Measurements from ENCODE around the gene SRD5A2.
A peak's percentile ranks its signal among the peaks of the same experiment; 100 is the strongest.

SRD5A2 gene

DNA sequence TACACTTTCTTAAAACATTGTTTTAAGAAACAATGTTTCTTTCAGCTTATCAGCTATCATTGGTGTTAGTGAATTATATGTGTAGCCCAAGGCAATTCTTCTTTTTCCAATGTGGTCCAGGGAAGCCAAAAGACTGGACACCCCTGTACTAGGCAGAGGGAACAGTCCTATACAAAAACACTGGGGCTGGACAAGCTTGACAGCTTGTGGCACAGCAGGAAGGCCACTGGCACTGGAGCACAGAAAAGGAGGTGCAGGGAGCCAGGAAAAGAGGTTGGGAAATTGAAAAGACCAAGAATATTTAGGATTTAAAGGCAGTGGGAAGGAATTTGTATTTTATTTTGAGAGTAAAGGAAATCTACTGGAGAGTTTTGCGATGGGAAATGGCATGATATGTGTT lies 47.7 kb downstream of the SRD5A2 start:
- DNase-seq = no peak

DNA sequence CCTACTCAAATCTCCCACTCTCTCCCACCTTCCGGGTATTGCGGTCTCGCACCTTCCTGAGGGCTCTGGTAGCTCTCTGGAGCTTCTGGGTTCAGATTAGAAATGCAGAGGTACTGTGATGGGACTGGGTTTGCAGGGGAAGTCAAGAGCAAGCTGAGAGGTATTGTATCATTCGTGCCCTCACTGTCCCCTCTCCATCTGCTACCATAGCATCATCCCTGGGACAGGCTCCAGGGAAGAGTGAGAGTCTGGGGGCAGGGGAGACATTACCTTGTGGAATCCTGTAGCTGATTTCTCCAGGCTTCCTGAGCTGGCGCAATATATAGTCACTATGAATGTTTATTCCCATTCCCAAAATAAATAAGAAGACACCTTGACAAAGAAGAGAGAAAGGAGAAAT lies 49.6 kb downstream of the SRD5A2 start:
- no peak for DNase-seq

DNA sequence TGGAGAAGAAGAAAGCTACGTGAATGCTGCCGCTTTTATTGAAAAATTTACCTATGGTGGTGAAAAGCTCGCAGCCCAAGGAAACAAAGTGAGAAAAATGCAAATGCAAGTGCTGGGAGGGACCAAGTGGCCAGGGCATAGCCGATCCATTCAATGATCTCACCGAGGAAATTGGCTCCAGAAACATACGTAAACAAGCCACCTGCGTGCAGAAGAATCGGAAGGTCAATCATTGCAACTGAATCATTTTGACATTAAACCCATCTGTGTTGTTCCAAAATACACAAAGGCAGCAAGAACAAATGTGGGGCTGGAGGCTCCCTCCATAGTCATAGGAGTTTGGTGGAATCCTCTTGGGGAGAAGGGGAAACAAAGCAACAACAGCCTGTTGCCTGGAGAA lies 51.5 kb downstream of the SRD5A2 start:
- DNase-seq = no peak

DNA sequence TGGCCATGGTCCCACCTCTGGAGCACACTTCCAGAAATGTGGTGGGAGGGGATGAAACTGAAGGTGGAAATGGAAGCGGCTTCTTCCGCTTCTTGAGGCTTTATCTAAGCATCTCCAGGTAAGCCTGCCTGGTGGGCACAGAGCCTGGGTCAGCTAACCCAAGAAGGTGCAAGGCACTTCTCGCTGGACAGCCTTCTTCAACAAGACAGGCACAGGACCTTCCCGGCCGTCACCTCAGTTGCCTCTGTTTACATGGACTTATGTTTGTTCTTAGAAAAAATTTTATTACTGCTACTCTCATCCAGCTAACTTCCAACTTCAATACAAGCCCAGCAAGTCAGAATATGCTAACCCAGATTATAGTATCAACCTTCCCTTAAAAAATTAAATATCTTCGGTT lies 51.9 kb downstream of the SRD5A2 start:
- DNase-seq = no peak

DNA sequence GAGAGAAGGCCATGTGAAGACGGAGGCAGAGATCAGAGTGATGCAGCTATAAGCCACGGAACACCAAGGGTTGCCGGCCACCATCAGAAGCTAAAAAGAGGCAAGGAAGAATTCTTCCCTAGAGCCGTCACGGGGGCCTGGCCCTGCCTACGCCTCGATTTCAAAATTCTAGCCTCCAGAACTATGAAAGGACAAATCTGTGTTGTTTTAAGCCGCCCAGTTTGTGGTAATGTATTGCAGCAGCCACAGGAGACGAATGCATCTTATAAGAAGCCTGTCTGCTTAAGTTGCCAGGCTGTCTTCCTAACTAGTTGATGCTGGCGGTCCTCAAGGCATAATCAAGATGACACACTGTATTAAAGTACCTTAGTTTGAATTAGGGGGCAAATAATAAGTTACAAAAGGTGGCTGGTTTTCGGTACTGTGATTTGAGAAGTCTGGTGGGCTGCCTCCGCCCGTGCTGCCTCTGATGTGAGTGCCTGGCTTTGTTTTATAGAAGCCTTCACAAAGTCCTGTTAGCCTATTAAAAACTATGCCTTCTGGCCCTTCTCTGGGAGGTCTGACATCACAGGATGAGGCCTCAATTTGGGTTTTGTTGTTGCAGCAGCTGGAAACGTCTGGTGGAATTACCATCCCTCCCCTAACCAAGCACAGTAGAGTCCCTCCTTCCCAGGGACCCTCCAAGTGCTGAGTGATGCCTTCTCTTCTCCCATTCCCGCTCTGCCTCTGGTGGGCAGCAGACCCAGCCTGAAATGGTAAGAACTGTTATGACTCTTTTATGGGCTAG lies 53.6 kb downstream of the SRD5A2 start:
- no peak for DNase-seq

DNA sequence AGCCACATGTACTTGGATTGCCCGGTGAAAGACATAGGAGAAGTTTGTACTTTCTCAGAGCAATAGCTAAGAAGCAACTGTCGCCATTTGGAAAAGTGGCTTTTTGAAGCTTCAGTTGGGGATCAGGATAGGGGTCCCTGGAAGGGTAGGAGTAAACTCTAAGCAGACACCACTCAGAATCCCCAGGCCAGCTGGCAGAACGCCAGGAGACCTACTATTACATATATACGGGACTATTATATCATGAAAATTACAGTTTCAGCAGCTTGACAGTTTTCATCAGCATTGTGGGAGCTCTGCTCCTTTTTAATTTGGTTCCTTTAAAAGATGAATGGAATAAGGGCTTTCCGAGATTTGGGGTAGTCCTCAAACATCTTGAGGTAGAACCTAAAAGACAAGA lies 54.9 kb downstream of the SRD5A2 start:
- DNase-seq = peak in 1 of 3 experiments; percentile 20

DNA sequence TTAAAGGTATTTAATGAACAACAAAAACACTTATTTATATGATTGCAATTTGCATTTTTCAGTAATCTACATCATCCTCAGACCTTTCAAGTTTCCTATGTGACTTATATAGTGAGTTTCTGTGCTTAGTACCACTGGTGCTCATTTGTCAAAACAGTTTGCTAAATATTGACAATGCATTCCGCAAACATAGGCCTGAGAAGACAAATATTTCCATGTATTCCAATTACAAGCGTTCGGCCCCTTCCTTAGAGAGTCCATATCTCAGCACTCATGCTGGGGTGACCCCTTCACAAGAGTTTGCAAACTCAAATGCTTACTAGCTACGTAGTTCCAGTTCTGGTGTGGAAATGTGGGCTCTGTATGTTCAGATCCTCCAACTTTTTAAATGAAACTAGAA lies 56.1 kb downstream of the SRD5A2 start:
- no peak for DNase-seq

- DNase-seq = peak; percentile 49 to 85 (median 80)
Measured at GRCh38 chr2:31523871-31524492, 56.8 kb downstream of the SRD5A2 start.

DNA sequence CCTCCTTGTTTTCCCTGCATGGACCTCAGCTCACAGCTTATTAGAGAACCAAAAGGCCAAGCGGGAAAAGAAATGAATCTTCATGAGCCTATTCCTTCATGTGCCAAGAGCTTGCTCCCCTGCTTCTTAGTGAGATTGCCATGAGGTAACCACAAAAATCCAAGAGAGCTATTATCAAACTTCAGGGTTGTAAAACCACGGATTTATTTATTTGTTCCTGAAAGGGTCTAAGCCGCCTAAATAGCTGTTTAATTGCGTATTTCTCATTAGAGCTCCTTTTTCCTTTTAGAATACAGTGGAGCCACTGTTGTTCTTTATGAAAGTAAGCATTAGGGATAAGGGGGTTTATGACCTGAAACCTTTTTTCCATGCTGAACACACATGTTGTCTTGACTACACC lies 58.0 kb downstream of the SRD5A2 start:
- no peak for DNase-seq

- no peak for DNase-seq
Measured at GRCh38 chr2:31517442-31518203, 63.1 kb downstream of the SRD5A2 start.

DNA sequence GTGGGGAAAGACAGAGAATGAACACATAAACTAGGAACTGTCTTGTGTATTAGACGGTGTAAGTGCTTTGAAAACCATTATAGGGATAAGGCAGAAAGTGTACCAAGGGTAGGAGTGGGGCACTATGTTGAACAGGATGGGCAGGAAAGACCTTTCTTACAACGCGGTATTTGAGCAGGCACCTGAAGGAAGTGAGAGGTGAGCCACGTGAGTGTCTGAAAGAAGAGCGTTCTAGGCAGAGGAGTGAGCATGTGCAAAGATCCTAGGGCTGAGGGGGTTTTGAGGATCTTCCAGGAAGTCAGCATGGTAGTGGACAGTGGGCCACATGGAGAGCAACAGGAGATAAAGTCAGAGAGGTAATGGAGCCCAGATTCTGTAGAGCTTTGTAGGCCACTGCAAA lies 65.2 kb downstream of the SRD5A2 start:
- DNase-seq = no peak

DNA sequence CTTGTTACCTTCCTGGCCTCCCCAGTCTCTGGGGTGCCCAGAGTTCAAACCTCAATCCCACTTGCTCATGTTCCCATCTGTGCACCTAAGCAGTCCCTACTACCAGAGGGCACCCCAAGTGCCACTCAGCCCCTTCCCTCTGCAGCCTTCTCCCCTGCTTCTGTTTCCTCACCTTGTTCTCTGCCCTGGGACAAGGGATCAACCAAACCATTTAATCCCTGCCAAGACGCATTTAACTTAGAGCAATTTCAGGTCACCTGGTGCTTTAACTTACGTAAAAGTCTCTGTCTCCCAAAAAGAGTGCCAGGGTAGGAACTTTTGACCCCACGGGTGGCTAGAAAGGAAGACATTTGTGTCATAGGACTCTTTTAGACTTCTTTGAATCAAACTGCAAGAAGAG lies 67.2 kb downstream of the SRD5A2 start:
- DNase-seq = no peak

DNA sequence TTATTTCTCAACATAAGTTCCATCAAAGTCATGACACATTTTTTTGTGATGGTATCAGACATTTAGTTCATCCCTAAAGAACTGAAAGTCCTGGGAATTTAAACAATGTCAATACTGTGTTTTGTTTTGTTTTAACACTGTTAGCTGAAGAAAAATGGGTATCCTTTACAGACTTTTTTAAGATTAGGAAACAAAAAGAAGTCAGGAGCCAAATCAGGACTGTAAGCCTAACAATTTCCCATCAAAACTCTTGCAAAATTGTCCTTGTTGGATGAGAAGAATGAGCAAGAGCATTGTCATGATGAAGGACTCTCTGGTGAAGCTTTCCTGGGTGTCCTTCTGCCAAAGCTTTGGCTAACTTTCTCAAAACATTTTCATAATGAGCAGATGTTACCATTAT lies 69.4 kb downstream of the SRD5A2 start:
- no peak for DNase-seq

DNA sequence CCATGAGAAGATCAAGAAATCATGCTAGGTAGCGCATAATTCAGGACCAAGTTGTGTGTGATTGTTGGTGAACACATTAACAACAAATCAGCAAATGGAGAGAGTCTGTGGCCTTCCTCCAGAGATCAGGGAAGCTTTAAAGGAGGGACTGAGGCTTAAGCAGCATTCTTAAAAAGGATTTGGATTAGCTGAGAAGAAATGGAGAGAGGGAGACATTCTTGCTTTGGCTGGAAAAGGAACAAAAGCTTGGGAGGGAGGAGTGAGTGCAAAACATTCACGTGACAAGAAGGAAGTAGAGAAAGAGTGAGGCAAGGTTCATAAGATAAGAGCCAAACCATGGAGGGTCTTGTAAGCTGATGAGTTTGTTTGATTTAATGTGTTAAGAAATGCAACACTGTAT lies 75.6 kb downstream of the SRD5A2 start:
- DNase-seq = no peak

DNA sequence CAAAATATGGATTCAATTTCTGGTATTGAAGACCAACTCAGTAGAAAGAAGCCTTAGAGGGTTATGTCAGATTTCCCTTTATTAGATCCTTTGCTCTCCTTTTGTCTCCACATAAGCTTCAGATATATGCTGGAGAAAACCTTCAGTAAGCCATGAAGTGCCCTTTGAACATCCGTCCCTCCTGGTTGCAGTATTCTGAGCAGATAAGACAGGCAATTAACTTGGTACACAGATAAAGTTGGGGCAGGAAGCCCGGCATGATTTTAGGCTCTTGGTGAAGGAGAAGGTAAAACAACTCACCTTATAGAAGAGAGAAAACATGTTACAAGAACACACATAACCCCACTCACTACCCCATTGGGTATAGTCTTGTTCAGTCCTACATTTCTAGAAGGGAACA lies 76.4 kb downstream of the SRD5A2 start:
- DNase-seq = no peak

GRCh38 chr2:31496451-31496874 lies 84.3 kb downstream of the SRD5A2 start:
- peak; percentile 50 to 83 (median 74) for DNase-seq

DNA sequence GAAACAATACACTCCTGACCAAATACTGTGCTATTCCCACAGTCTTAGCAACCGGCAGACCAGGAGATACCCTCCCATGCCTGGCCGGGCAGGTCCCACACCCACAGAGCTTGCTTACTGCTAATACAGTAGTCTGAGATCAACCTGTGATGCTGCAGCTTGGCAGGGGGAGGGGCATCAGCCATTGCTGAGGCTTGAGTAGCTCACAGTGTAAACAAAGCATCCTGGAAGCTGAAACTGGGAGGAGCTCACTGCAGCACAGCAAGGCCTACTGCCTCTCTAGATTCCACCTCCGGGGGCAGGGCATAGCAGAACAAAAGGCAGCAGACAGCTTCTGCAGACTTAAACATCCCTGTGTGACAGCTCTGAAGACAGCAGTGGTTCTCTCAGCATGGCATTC lies 91.4 kb downstream of the SRD5A2 start:
- peak; percentile 80 to 93 (median 86) for DNase-seq

DNA sequence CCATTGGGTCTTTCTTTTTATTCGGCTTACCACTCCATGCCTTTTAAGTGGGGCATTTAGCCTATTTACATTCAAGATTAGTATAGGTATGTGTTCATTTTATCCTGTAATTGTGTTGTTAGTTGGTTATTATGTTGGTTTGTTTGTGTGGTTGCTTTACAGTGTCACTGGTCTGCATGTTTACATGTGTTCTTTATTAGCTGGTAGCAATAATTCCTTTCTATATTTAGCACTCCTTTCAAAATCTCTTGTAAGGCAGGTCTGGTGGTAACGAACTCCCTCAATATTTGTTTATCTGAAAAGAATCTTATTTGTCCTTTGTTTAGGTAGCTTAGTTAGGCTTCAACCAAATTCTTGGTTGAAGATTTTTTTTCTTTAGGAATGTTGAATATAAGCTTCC lies 97.5 kb downstream of the SRD5A2 start:
- no peak for DNase-seq

DNA sequence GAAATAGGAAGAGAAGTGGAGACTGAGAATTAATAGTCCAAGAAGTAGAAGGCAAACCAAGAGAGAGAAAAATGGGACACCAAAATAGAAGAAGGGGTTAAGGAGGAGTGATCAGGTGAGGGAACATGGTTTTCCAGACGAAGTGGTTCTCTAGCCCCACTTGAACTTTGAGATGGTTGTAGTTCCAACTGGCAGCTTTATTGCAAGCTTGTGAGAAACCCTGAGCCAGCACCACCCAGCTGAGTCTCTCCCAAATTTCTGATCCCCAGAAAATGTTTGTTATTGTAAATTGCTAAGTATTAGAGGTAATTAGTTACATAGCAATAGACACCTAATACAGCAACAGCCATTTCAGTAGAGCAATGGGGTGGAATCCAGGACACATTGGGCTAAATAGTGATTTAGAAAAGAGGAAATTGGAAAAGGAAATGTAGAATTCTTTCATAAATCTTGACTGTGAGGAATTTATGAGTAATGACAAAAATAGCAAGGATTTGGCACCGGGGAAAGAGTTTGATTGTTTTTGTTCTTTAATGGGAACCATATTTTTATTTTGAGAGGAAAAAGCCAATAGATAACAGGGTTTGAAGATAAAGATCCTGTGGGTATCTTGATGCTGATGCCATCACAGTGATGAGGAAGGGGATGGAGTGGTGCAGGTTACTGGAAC lies 104.1 kb downstream of the SRD5A2 start:
- no peak for DNase-seq

GRCh38 chr2:31475692-31476091 lies 105.0 kb downstream of the SRD5A2 start:
- peak in 1 of 3 experiments; percentile 51 for DNase-seq

GRCh38 chr2:31474296-31474695 lies 106.4 kb downstream of the SRD5A2 start:
- no peak for DNase-seq
